22Rv1 (cell line): ENCODE results near the gene BEST4.

ENCODE experiments used
- CTCF ChIP-seq: fragments of 450-650 bp; IDR thresholded peaks from 2 replicates; pipeline ENCODE4 v1.5.1; 2017; ENCODE audit warnings: mild to moderate bottlenecking
- ZFX ChIP-seq: fragments of 450-650 bp; IDR thresholded peaks from 2 replicates; pipeline ENCODE4 v1.6.1; 2017; ENCODE audit warnings: antibody characterized with exemption, borderline replicate concordance

GRCh38 chr1:44735992-44736391 is 52.0 kb downstream of the BEST4 start:
- TF ChIP-seq CTCF, result no peak
- TF ChIP-seq ZFX, result no peak
